GM18520 (cell line): Measurements from ENCODE around the gene SAP30BP.
"Not testable (repeated sequence)": the region's sequence is repeated elsewhere in the genome, so short reads cannot be mapped to it uniquely, and the experiment has no call there.

Experiments
- ATAC-seq: cut with Tn5 transposase; IDR thresholded peaks from one replicate; pipeline ENCODE4 v1.9.1; 2021; ENCODE audit not compliant: unreplicated experiment

The SAP30BP gene

GRCh38 chr17:75633486-75634375, 33.4 kb upstream of the SAP30BP start:
- ATAC-seq = no peak

GRCh38 chr17:75634376-75634740, 32.8 kb upstream of the SAP30BP start:
- no peak for ATAC-seq

GRCh38 chr17:75634754-75635609, 32.2 kb upstream of the SAP30BP start:
- no peak for ATAC-seq

- no peak for ATAC-seq
Observed at GRCh38 chr17:75635610-75636202, 31.4 kb upstream of the SAP30BP start.

GRCh38 chr17:75636381-75637142, 30.6 kb upstream of the SAP30BP start:
- no peak for ATAC-seq

- ATAC-seq = no peak
Observed at GRCh38 chr17:75637143-75637538, 30.0 kb upstream of the SAP30BP start.

GRCh38 chr17:75637551-75637950, 29.6 kb upstream of the SAP30BP start:
- no peak for ATAC-seq

- not testable (repeated sequence) for ATAC-seq
Observed at GRCh38 chr17:75638039-75638438, 29.1 kb upstream of the SAP30BP start.

GRCh38 chr17:75638893-75639292, 28.2 kb upstream of the SAP30BP start:
- no peak for ATAC-seq

- no peak for ATAC-seq
Observed at GRCh38 chr17:75639327-75639726, 27.8 kb upstream of the SAP30BP start.

GRCh38 chr17:75639771-75640555, 27.2 kb upstream of the SAP30BP start:
- no peak for ATAC-seq

- ATAC-seq = no peak
Observed at GRCh38 chr17:75640556-75641119, 26.5 kb upstream of the SAP30BP start.

- no peak for ATAC-seq
Observed at GRCh38 chr17:75641343-75641742, 25.8 kb upstream of the SAP30BP start.

GRCh38 chr17:75642182-75642783, 24.9 kb upstream of the SAP30BP start:
- no peak for ATAC-seq

GRCh38 chr17:75642784-75643642, 24.1 kb upstream of the SAP30BP start:
- no peak for ATAC-seq

- no peak for ATAC-seq
Observed at GRCh38 chr17:75643643-75644017, 23.5 kb upstream of the SAP30BP start.

GRCh38 chr17:75645501-75645888, 21.6 kb upstream of the SAP30BP start:
- ATAC-seq = no peak

GRCh38 chr17:75645889-75646637, 21.1 kb upstream of the SAP30BP start:
- ATAC-seq = no peak
